Measurements from ENCODE around the gene STAU1. TPM values are rescaled to one million over a fixed set of nuclear protein-coding genes. Genes with fewer than 3 reads are reported as not detected.

Gene STAU1, protein sequence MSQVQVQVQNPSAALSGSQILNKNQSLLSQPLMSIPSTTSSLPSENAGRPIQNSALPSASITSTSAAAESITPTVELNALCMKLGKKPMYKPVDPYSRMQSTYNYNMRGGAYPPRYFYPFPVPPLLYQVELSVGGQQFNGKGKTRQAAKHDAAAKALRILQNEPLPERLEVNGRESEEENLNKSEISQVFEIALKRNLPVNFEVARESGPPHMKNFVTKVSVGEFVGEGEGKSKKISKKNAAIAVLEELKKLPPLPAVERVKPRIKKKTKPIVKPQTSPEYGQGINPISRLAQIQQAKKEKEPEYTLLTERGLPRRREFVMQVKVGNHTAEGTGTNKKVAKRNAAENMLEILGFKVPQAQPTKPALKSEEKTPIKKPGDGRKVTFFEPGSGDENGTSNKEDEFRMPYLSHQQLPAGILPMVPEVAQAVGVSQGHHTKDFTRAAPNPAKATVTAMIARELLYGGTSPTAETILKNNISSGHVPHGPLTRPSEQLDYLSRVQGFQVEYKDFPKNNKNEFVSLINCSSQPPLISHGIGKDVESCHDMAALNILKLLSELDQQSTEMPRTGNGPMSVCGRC
- total RNA-seq (10 to 100 TPM; 59.4 to 89.2 TPM), polyA plus RNA-seq (10 to 100 TPM; 53.5 to 71.0 TPM)

DNA sequence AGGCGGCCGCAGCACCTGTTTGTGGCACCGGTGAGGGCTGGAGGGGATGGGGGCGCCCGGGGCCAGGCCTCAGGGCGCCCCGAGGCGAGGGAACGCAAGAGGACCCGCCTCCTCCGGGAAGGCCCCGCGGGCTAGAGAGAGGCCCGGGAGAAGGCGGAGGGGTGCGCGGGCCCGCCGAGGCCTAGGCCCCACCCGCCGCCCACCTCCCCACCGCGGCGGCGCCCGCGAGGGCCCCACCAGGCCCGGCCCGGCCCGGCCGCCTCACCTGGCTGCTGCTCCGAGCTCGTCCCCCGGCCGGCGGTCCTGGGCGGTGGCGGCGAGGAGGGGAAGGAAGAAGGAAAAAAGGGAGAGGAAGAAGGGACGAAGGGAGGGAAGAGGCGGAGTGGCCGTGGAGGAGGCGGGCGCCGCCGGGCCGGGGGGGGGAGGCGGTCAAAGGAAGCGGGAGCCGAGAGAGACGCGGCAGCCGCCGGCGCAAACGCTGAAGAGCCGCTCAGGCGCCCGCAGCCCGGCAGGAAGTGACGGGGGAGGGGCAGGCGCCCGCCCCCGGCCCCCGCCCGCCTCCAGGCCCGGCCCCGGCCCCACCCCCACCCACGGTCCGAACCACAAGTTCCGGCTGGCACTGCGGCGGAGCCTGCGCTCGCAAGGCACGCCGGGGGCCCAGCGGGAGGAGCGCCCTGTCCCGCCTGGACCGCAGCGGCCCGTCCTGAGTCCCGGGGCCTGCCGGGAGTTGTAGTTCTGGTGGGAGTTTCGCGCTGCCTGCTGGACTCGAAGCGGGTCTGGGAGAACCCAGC is at the start of gene STAU1:
Gene STAU1 (minus strand): TSS at position 484 of the 791 bp plus-strand sequence. CDS start 22,133 bp downstream, outside the sequence.
- TF ChIP-seq NR2F2 (IDR thresholded peaks at IDR 0.05) (no peak), GABPA (IDR thresholded peaks at IDR 0.05 in 1 of 2, conservative IDR thresholded peaks at IDR 0.05 in 1 of 2) (peak in 1 of 2 donors; percentile 76), FOXA2 (IDR thresholded peaks at IDR 0.05) (no peak), YY1 (IDR thresholded peaks at IDR 0.05) (peak; percentile 36), RAD21 (IDR thresholded peaks at IDR 0.05) (no peak), TAF1 (conservative IDR thresholded peaks at IDR 0.05) (no peak), HNF4A (conservative IDR thresholded peaks at IDR 0.05) (no peak), SP1 (IDR thresholded peaks at IDR 0.05) (peak; percentile 46), EGR1 (IDR thresholded peaks at IDR 0.05; ENCODE audit: low read depth in 2 of 2) (no peak), ZBTB33 (IDR thresholded peaks at IDR 0.05) (no peak)
- TF ChIP-seq, protein P1, sequence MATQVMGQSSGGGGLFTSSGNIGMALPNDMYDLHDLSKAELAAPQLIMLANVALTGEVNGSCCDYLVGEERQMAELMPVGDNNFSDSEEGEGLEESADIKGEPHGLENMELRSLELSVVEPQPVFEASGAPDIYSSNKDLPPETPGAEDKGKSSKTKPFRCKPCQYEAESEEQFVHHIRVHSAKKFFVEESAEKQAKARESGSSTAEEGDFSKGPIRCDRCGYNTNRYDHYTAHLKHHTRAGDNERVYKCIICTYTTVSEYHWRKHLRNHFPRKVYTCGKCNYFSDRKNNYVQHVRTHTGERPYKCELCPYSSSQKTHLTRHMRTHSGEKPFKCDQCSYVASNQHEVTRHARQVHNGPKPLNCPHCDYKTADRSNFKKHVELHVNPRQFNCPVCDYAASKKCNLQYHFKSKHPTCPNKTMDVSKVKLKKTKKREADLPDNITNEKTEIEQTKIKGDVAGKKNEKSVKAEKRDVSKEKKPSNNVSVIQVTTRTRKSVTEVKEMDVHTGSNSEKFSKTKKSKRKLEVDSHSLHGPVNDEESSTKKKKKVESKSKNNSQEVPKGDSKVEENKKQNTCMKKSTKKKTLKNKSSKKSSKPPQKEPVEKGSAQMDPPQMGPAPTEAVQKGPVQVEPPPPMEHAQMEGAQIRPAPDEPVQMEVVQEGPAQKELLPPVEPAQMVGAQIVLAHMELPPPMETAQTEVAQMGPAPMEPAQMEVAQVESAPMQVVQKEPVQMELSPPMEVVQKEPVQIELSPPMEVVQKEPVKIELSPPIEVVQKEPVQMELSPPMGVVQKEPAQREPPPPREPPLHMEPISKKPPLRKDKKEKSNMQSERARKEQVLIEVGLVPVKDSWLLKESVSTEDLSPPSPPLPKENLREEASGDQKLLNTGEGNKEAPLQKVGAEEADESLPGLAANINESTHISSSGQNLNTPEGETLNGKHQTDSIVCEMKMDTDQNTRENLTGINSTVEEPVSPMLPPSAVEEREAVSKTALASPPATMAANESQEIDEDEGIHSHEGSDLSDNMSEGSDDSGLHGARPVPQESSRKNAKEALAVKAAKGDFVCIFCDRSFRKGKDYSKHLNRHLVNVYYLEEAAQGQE (IDR thresholded peaks at IDR 0.05): peak; percentile 75
- Histone ChIP-seq H3K36me3 (ENCODE audit: control insufficient read depth in 4 of 4, insufficient read depth in 3 of 4, low read depth in 1 of 4, low read length in 3 of 4) (peaks cover 0 to 2% (median 0%) of the 10 kb centered on the region in 4 donors), H3K4me3 (ENCODE audit: low read depth in 1 of 3, low read length in 3 of 3) (peak within 1 kb of the TSS; percentile 92 to 98 (median 94)), H3K4me1 (ENCODE audit: control insufficient read depth in 4 of 4, insufficient read depth in 4 of 4, low read length in 3 of 4) (peaks cover 9 to 25% (median 15%) of the 10 kb centered on the region in 4 donors), H3K27me3 (ENCODE audit: control insufficient read depth in 4 of 4, insufficient read depth in 4 of 4, low read length in 3 of 4) (no peaks in the 10 kb centered on the region), H3K27ac (ENCODE audit: low read depth in 1 of 2, low read length in 2 of 2) (peak within 1 kb of the TSS; percentile 84 to 95), H3K9ac (ENCODE audit: low read depth in 1 of 2, low read length in 2 of 2) (peak within 1 kb of the TSS; percentile 29 to 92), H3K9me3 (ENCODE audit: control insufficient read depth in 4 of 4, low read length in 3 of 4) (no peaks in the 10 kb centered on the region)
- WGBS: under 1% methylated on average over 89 of the region's 89 CpGs
- DNase-seq (ENCODE audit: low spot score): peak; percentile 95

GRCh38 chr20:49237531-49237930 is 49.4 kb upstream of the STAU1 start:
- no peak overlapping the region for H3K27ac ChIP-seq (ENCODE audit: low read depth in 1 of 2, low read length in 2 of 2)
- no peaks in the 10 kb centered on the region for H3K4me1 ChIP-seq (ENCODE audit: control insufficient read depth in 4 of 4, insufficient read depth in 4 of 4, low read length in 3 of 4)
- no peaks in the 10 kb centered on the region for H3K9me3 ChIP-seq (ENCODE audit: control insufficient read depth in 4 of 4, low read length in 3 of 4)
- WGBS: 89% methylated on average over 4 of the region's 4 CpGs
- H3K36me3 ChIP-seq (ENCODE audit: control insufficient read depth in 4 of 4, insufficient read depth in 3 of 4, low read depth in 1 of 4, low read length in 3 of 4): peaks cover 17 to 76% (median 68%) of the 10 kb centered on the region in 4 donors
- DNase-seq (ENCODE audit: low spot score): no peak
- no peak overlapping the region for H3K4me3 ChIP-seq (ENCODE audit: low read depth in 1 of 3, low read length in 3 of 3)
- no peak overlapping the region for H3K9ac ChIP-seq (ENCODE audit: low read depth in 1 of 2, low read length in 2 of 2)
- no peaks in the 10 kb centered on the region for H3K27me3 ChIP-seq (ENCODE audit: control insufficient read depth in 4 of 4, insufficient read depth in 4 of 4, low read length in 3 of 4)
- TF ChIP-seq NR2F2 (IDR thresholded peaks at IDR 0.05): no peak
- no peak for TF ChIP-seq HNF4A (conservative IDR thresholded peaks at IDR 0.05)
- TF ChIP-seq ATF3 (IDR thresholded peaks at IDR 0.05): no peak
- TF ChIP-seq TAF1 (conservative IDR thresholded peaks at IDR 0.05): no peak
- no peak for TF ChIP-seq SP1 (IDR thresholded peaks at IDR 0.05)
- no peak for TF ChIP-seq GABPA (IDR thresholded peaks at IDR 0.05 in 1 of 2, conservative IDR thresholded peaks at IDR 0.05 in 1 of 2)
- TF ChIP-seq, protein P2, sequence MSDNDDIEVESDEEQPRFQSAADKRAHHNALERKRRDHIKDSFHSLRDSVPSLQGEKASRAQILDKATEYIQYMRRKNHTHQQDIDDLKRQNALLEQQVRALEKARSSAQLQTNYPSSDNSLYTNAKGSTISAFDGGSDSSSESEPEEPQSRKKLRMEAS (IDR thresholded peaks at IDR 0.05): no peak
- no peak for TF ChIP-seq FOXA2 (IDR thresholded peaks at IDR 0.05)
- no peak for TF ChIP-seq YY1 (IDR thresholded peaks at IDR 0.05)
- TF ChIP-seq FOXA1 (IDR thresholded peaks at IDR 0.05): no peak
- no peak for TF ChIP-seq HNF4G (IDR thresholded peaks at IDR 0.05)
- TF ChIP-seq, protein P3, sequence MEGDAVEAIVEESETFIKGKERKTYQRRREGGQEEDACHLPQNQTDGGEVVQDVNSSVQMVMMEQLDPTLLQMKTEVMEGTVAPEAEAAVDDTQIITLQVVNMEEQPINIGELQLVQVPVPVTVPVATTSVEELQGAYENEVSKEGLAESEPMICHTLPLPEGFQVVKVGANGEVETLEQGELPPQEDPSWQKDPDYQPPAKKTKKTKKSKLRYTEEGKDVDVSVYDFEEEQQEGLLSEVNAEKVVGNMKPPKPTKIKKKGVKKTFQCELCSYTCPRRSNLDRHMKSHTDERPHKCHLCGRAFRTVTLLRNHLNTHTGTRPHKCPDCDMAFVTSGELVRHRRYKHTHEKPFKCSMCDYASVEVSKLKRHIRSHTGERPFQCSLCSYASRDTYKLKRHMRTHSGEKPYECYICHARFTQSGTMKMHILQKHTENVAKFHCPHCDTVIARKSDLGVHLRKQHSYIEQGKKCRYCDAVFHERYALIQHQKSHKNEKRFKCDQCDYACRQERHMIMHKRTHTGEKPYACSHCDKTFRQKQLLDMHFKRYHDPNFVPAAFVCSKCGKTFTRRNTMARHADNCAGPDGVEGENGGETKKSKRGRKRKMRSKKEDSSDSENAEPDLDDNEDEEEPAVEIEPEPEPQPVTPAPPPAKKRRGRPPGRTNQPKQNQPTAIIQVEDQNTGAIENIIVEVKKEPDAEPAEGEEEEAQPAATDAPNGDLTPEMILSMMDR (IDR thresholded peaks at IDR 0.05; ENCODE audit: low read depth, low read length, missing input control): no peak
- no peak for TF ChIP-seq ZBTB33 (IDR thresholded peaks at IDR 0.05)
- no peak for TF ChIP-seq RAD21 (IDR thresholded peaks at IDR 0.05)
- no peak for TF ChIP-seq JUND (IDR thresholded peaks at IDR 0.05)
- no peak for TF ChIP-seq RXRA (IDR thresholded peaks at IDR 0.05)
- TF ChIP-seq EGR1 (IDR thresholded peaks at IDR 0.05; ENCODE audit: low read depth in 2 of 2): no peak

All from liver (tissue), 9 donors.